NCI-H2227 (cell line): ENCODE data around the gene CNTN2.

ENCODE experiments used
- DNase-seq: peaks from one replicate; lab custom pipeline; 2025; ENCODE audit not compliant: unreplicated experiment; lab: John Stamatoyannopoulos, UW

The CNTN2 gene

GRCh38 chr1:205020466-205020865, 22.5 kb upstream of the CNTN2 start:
- DNase-seq = no peak

- DNase-seq = no peak
These were observed 18.3 kb upstream of the CNTN2 start for GRCh38 chr1:205024679-205025078.

- DNase-seq = no peak
These were observed 17.8 kb upstream of the CNTN2 start for GRCh38 chr1:205025239-205025638.

GRCh38 chr1:205026181-205026580, 16.8 kb upstream of the CNTN2 start:
- DNase-seq = no peak

DNA sequence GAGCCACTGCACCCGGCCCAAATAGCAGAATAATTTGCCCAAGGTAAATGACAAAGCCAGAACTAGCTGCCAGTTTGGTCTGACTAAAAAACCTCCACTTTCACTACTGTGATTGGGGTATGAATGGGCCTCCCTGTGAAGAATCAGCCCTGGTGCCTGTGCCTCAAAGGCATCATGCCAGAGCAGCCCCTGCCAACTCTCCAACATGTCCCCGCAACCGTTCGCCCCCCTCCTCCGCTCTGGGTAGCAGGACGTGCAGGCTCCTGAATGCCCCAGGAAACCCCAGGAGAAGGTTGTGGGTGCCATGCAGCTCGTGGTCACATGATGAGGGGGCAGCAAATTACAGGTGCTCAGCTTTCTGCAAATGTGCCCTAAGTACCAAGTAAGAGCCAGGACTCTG, 14.6 kb upstream of the CNTN2 start:
- no peak for DNase-seq

DNA sequence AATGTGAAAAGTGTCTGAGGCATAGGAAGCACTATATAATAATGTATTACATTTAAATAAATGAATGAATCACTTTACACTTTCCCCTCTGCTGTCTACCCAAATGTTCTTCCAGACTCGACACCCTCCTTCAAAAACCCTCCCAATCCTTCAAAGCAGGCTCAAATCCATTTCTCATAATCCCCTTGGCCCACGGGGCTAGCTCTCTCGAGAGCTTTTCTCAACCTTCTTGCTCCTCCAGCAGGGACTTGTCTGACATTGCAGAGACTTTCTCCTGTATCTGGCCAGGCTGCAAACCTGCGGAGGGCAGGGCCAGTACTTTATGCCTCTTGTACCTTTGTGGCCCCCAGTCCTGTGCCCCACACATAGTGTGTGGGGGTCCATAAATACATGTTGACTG, 14.1 kb upstream of the CNTN2 start:
- no peak for DNase-seq

DNA sequence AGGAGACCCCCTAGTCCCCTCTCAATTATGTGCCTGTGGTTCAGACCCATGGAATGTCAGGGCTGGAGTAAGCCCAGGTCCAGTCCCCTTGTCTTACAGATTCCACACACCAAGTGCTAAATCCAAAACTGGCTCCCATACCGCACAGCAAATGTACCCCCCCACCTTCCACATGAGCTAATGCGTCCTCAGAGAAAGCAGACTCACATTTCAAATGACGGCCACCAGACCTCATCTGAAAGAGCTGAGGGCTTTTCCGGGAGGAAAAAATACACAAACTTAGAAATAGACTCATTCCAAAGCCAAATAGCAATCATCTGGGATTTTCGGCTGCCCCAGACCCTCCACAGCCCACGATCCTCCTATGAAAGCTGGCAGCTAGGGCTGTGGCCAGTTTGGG, 12.8 kb upstream of the CNTN2 start:
- DNase-seq = no peak

GRCh38 chr1:205030896-205031295, 12.1 kb upstream of the CNTN2 start:
- no peak for DNase-seq

- DNase-seq = no peak
These were observed 10.5 kb upstream of the CNTN2 start for GRCh38 chr1:205032508-205032907.

GRCh38 chr1:205037539-205037938, 5.5 kb upstream of the CNTN2 start:
- DNase-seq = no peak

DNA sequence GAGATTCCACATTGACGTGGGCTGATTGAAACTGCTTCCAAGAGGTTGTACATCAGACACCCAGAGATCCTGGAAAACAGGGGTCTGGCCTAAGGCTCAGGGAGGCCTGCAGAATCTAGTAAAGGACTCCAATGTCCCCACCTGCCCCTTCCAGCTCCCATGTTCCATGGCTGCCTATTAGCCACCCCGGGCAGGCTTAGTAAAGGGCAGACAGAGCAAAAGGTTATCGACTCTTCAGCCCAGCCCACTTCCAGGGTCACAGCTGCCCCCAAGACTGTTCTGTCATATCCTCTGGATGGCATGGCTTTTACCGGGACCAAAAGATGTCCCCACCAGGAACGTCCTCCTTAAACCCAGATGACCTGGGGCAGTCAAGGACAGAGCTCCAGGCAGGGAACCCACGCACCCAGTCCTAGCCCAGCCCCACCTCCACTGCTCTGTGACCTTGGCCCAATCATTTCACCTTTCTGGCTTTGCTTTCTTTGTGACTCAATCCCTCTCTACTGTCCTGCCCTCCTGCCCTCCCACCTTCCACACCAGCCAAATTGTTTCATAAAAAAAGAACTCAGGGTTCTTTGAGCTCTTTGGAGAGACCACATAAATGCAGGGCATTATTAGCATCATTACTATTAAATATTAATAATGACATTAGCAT, 4.8 kb upstream of the CNTN2 start:
- DNase-seq = no peak

DNA sequence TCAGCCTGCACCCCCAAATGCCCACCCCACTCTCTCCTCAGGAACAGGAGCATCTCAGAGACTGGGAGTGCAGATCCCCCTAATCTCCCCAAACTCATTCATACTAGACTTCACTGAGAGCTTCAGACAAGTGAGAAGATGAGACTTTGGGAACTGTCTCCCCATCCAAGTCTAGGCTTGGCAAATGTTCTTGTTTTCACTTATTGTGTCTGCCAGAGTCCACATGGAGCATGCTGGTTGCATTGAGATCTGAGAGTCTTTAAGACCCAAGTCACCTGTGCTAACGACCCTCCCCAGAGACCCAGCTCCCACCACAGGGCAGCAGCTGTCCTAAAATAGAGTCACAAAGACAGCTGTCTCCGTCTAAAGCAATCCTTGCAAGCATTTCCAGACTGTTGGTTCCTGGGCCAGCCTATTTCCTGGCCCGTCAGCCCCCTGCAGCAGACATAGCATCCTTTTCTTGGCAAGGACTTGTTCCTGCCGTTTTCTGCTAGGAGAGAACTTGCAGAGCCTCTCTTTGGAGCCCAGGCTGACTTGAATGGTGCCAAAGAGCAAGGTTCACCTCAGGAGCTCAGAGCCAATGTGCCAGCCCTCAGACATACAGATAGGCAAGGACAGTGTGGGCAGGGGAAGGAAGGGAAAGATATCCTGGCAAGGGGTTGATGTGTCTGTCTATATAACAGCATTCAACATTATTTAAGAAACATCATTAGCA, 1.9 kb upstream of the CNTN2 start:
- DNase-seq = no peak

GRCh38 chr1:205041998-205042910, 758 bp upstream of the CNTN2 start:
- DNase-seq = peak; percentile 21

- no peak for DNase-seq
These were observed 854 bp downstream of the CNTN2 start for GRCh38 chr1:205043866-205044265.

- DNase-seq = no peak
These were observed 1.7 kb downstream of the CNTN2 start for GRCh38 chr1:205044741-205045140.

GRCh38 chr1:205045146-205045545, 2.1 kb downstream of the CNTN2 start:
- DNase-seq = no peak

DNA sequence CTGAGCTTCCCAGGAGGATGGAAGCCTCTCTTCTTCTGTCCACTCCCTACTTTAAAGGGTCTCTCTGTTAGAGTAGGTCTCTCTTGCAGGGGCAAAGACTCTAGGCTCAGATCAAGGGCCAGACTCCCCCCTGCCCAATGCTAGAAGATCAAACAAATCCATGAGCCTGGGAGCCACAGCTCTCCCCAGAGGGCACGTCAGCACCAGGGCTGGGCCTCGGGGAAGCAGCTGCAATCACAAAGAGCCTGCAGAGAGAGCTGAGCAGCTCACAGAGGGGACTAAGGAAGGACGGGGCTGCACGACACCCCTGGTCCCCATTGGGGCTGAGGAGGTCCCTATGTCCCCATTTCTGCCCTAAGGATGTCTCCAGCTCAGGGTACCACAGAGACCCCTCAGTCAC, 3.9 kb downstream of the CNTN2 start:
- no peak for DNase-seq

GRCh38 chr1:205047764-205048231, 4.8 kb downstream of the CNTN2 start:
- DNase-seq = no peak

GRCh38 chr1:205048382-205048781, 5.4 kb downstream of the CNTN2 start:
- DNase-seq = no peak

GRCh38 chr1:205049479-205049878, 6.5 kb downstream of the CNTN2 start:
- no peak for DNase-seq

DNA sequence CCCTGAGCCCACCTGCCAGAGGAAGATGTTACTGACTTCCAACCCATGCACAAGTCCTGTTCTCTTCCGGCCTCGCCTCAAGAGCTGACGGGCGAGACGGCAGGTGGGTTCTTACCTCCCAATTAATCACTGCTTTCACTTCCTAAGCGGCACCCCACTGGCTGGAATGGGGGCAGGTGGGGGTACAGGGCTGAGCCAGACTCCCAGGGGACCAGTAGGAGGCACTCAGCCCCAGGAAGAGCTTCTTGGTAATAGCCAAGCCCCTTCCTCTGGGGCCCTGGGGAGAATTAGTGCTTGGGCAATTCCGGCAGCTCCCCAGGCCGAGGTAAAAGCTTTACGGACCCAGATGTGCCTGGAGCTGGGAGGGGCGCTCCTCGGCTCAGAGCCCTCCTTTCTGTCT, 9.7 kb downstream of the CNTN2 start:
- no peak for DNase-seq

- DNase-seq = no peak
These were observed 10.3 kb downstream of the CNTN2 start for GRCh38 chr1:205053296-205053695.
